K562 (cell line): Measurements from ENCODE around the gene HAPLN3. TPM values are rescaled to one million over a fixed set of nuclear protein-coding genes. Genes with fewer than 3 reads are reported as not detected.
A peak's percentile ranks its signal among the peaks of the same experiment; 100 is the strongest.

Experiments
- ATAC-seq: fragments of 200-7000 bp; cut with Tn5 transposase; 3 replicates; pipeline ENCODE4 v1.9.1; 2020; ENCODE audit warnings: moderate library complexity
- BruUV-seq: library from RNA; stranded (reverse); fragments of 400-500 nt; replicated peaks from 2 replicates; lab custom pipeline; 2021; lab: Mats Ljungman, UMichigan
- CTCF ChIA-PET: fragments of 300-600 bp; formaldehyde crosslinking; extraction: SDS; loops from one replicate; lab custom pipeline; 2021; ENCODE audit warnings: low intra/inter-chr PET ratio; lab: Yijun Ruan, JAX
- POLR2A ChIA-PET: fragments of 300-600, 350-650 bp; sonication (Branson Sonifier 250); formaldehyde crosslinking; extraction: SDS; loops from one replicate; lab custom pipeline; 2021; ENCODE audit warnings: antibody characterized with exemption, inconsistent platforms; lab: Yijun Ruan, JAX
- DNase-seq, 4 experiments: peaks; one replicate each; pipeline versions ENCODE4 v3.0.0 to v3.0.0-alpha.2; 2011 to 2018; ENCODE audit warnings: low spot score in 3 of 4, mixed read lengths in 3 of 4; ENCODE audit errors: extremely low read depth in 1 of 4
- FAIRE-seq: peaks from 2 replicates; lab custom pipeline; 2011; peaks lifted over from hg19 to GRCh38; lab: Jason Lieb, UNC
- H2AFZ ChIP-seq: 2 replicates; pipeline ENCODE4 v1.6.0; 2011; ENCODE audit warnings: low read depth, low read length, control low read depth, inconsistent platforms
- H3K27ac ChIP-seq: fragments of 200-600 bp; 3 replicates; pipeline ENCODE4 v1.8.0; 2011; ENCODE audit warnings: low read depth, mild to moderate bottlenecking, control low read depth, inconsistent platforms, low read length, moderate library complexity, mixed read lengths; ENCODE audit errors: extremely low read depth
- H3K27me3 ChIP-seq, 2 experiments: fragments of 300-600 bp in 1 of 2; 2 replicates in 1 of 2; 3 replicates in 1 of 2; pipeline versions ENCODE4 v1.6.0 to v1.8.0; 2011; ENCODE audit warnings: inconsistent platforms in 2 of 2, low read length in 2 of 2, mild to moderate bottlenecking in 1 of 2, mixed read lengths in 1 of 2, moderate library complexity in 1 of 2; ENCODE audit not compliant: control insufficient read depth in 2 of 2, insufficient read depth in 2 of 2
- H3K36me3 ChIP-seq: fragments of 300-600 bp; 3 replicates; pipeline ENCODE4 v1.8.0; 2011; ENCODE audit warnings: mild to moderate bottlenecking, low read length, inconsistent platforms; ENCODE audit not compliant: control insufficient read depth, insufficient read depth
- H3K4me1 ChIP-seq, 2 experiments: fragments of 200-600 bp in 1 of 2; replicated peaks in 1 of 2; 2 replicates in 1 of 2; 3 replicates in 1 of 2; pipeline versions ENCODE4 v1.5.1 to v1.8.0; 2011; ENCODE audit warnings: inconsistent platforms in 2 of 2, low read length in 2 of 2, mild to moderate bottlenecking in 1 of 2, mixed read lengths in 1 of 2, moderate library complexity in 1 of 2; ENCODE audit not compliant: control insufficient read depth in 2 of 2, insufficient read depth in 2 of 2
- H3K4me2 ChIP-seq: 2 replicates; pipeline ENCODE4 v1.6.1; 2011; ENCODE audit warnings: low read length, control low read depth, inconsistent platforms, mixed read lengths; ENCODE audit not compliant: insufficient read depth
- H3K4me3 ChIP-seq: fragments of 200-600 bp; sonication (generic), shearing (Covaris generic); 2 replicates; pipeline ENCODE4 v1.5.1; 2016; ENCODE audit warnings: control low read depth, inconsistent platforms
- H3K79me2 ChIP-seq: fragments of 200-600 bp; 3 replicates; pipeline ENCODE4 v1.8.0; 2011; ENCODE audit warnings: low read length, inconsistent platforms; ENCODE audit not compliant: control insufficient read depth, insufficient read depth
- H3K9ac ChIP-seq, 2 experiments: 2 replicates each; pipeline versions ENCODE4 v1.6.0 to v1.6.1; 2011; ENCODE audit warnings: low read depth in 2 of 2, low read length in 2 of 2, control low read depth in 1 of 2, inconsistent platforms in 1 of 2, mild to moderate bottlenecking in 1 of 2, mixed read lengths in 1 of 2; ENCODE audit not compliant: insufficient read depth in 1 of 2
- H3K9me1 ChIP-seq: one replicate; pipeline ENCODE4 v1.6.0; 2011; ENCODE audit warnings: inconsistent platforms, mild to moderate bottlenecking, low read length, moderate library complexity; ENCODE audit not compliant: control insufficient read depth, insufficient read depth
- H3K9me3 ChIP-seq: replicated peaks from 2 replicates; pipeline ENCODE4 v1.5.1; 2011; ENCODE audit warnings: low read depth, low read length, inconsistent platforms; ENCODE audit not compliant: control insufficient read depth, insufficient read depth
- H4K20me1 ChIP-seq: replicated peaks from 2 replicates; pipeline ENCODE4 v1.6.1; 2011; ENCODE audit warnings: low read length, inconsistent platforms, mixed read lengths; ENCODE audit not compliant: control insufficient read depth, insufficient read depth
- ARID2 ChIP-seq: fragments of 450-650 bp; IDR thresholded peaks from 2 replicates; pipeline ENCODE4 v1.6.1; 2017; ENCODE audit warnings: antibody characterized with exemption, mild to moderate bottlenecking
- ASH1L ChIP-seq: fragments of 450-650 bp; IDR thresholded peaks from 2 replicates; pipeline ENCODE4 v1.6.1; 2018; ENCODE audit warnings: borderline replicate concordance, mild to moderate bottlenecking, low read depth; ENCODE audit not compliant: partially characterized antibody
- BCOR ChIP-seq: fragments of 450-650 bp; IDR thresholded peaks from 2 replicates; pipeline ENCODE4 v1.6.1; 2016
- BMI1 ChIP-seq: fragments of 150-350 bp; IDR thresholded peaks from 2 replicates; pipeline ENCODE4 v1.6.1; 2014; ENCODE audit warnings: low read length
- CREB1 ChIP-seq, 2 experiments: sonication (generic) in 1 of 2; formaldehyde crosslinking in 1 of 2; IDR thresholded peaks; 2 replicates each; pipeline versions ENCODE4 v1.6.1 to v1.8.0; 2012 to 2022; ENCODE audit warnings: inconsistent platforms in 1 of 2, mild to moderate bottlenecking in 1 of 2, missing genetic modification reagents in 1 of 2, moderate library complexity in 1 of 2
- ESRRA ChIP-seq: fragments of 450-650 bp; IDR thresholded peaks from 2 replicates; pipeline ENCODE4 v1.6.1; 2014; ENCODE audit warnings: low read depth, mild to moderate bottlenecking, moderate library complexity, borderline replicate concordance
- GTF2A2 ChIP-seq: IDR thresholded peaks from 2 replicates; pipeline ENCODE4 v1.6.1; 2016; ENCODE audit warnings: mild to moderate bottlenecking, missing genetic modification characterization, missing compliant biosample characterization
- GTF2E2 ChIP-seq: fragments of 200-800 bp; sonication (Bioruptor generic); IDR thresholded peaks from 2 replicates; pipeline ENCODE4 v1.6.1; 2016; ENCODE audit warnings: missing genetic modification characterization, missing compliant biosample characterization
- HDAC2 ChIP-seq: fragments of 450-650 bp; IDR thresholded peaks from 2 replicates; pipeline ENCODE4 v1.6.1; 2016; ENCODE audit warnings: mild to moderate bottlenecking
- HIVEP1 ChIP-seq: fragments of 250-450 bp; sonication (Bioruptor Pico); IDR thresholded peaks from 2 replicates; pipeline ENCODE4 v1.4.0; 2020; ENCODE audit warnings: mild to moderate bottlenecking
- HNRNPL ChIP-seq: fragments of 200-400 bp; formaldehyde crosslinking; IDR thresholded peaks from 2 replicates; pipeline ENCODE4 v1.6.1; 2017; ENCODE audit warnings: low read depth, mild to moderate bottlenecking, low read length
- LARP7 ChIP-seq: fragments of 450-650 bp; IDR thresholded peaks from 2 replicates; pipeline ENCODE4 v1.6.1; 2016
- NFIC ChIP-seq: fragments of 450-650 bp; IDR thresholded peaks from 2 replicates; pipeline ENCODE4 v1.6.1; 2017; ENCODE audit warnings: mild to moderate bottlenecking, inconsistent platforms
- NFIX ChIP-seq: fragments of 250-450 bp; sonication (Bioruptor Pico); IDR thresholded peaks from 2 replicates; pipeline ENCODE4 v1.4.0; 2020; ENCODE audit warnings: low read depth, mild to moderate bottlenecking, moderate library complexity
- TAF1 ChIP-seq: IDR thresholded peaks from 2 replicates; pipeline ENCODE4 v1.6.1; 2011; ENCODE audit warnings: mild to moderate bottlenecking, low read length, moderate library complexity; ENCODE audit not compliant: insufficient read depth, control insufficient read depth, severe bottlenecking; ENCODE audit errors: extremely low read depth
- TEAD1 ChIP-seq, 2 experiments: fragments of 450-650 bp in 1 of 2; sonication (generic) in 1 of 2; formaldehyde crosslinking; IDR thresholded peaks; 2 replicates each; pipeline versions ENCODE4 v1.4.0 to v1.8.0; 2020 to 2022; ENCODE audit warnings: mild to moderate bottlenecking in 2 of 2, missing genetic modification reagents in 1 of 2
- TGIF2 ChIP-seq: sonication (generic); formaldehyde crosslinking; IDR thresholded peaks from 2 replicates; pipeline ENCODE4 v1.8.1; 2022; ENCODE audit warnings: mild to moderate bottlenecking, missing genetic modification reagents, moderate library complexity
- XRCC4 ChIP-seq: IDR thresholded peaks from one replicate; pipeline ENCODE4 v1.6.1; 2011; ENCODE audit not compliant: insufficient read depth, insufficient read length; ENCODE audit errors: extremely low read depth
- ZNF174 ChIP-seq: fragments of 250-450 bp; sonication (Bioruptor Pico); IDR thresholded peaks from 2 replicates; pipeline ENCODE4 v1.4.0; 2020; ENCODE audit warnings: mild to moderate bottlenecking
- WGBS: fragments of 100-300 bp; shearing (Covaris generic); methylation state at CpG from one replicate; pipeline ENCODE4 v1.1.6; 2016; ENCODE audit warnings: low coverage, mixed read lengths; ENCODE audit not compliant: insufficient coverage; ENCODE audit errors: missing lambda C conversion rate; 5-methylcytosine and 5-hydroxymethylcytosine counted together
- in situ Hi-C: fragments of 300-500 bp; cut with MboI; formaldehyde crosslinking; loops from 4 replicates; pipeline ENCODE4 v1.15.0; 2018; ENCODE audit warnings: inconsistent platforms, mixed read lengths
- intact Hi-C: fragments of 100-400 bp; cut with micrococcal nuclease; formaldehyde crosslinking; loops from 2 replicates; pipeline ENCODE4 v1.14.2; 2022
- polyA plus RNA-seq, 8 experiments: library from polyadenylated mRNA; depleted of rRNA in 4 of 8; stranded (reverse) in 5 of 8; unstranded in 3 of 8; fragments of >200 nt; fragmentation: Nextera tagmentation in 2 of 8; fragmentation: Illumina TruSeq in 1 of 8; extraction: Ambion mirVana in 2 of 8; extraction: Trizol in 1 of 8; gene quantifications; 2 replicates each; pipeline versions ENCODE4 v1.2.1 to v1.2.3, GENCODE V29; 2011 to 2014; ENCODE audit warnings: inconsistent platforms in 1 of 8, missing spikeins in 1 of 8
- total RNA-seq, 7 experiments: library from RNA; depleted of rRNA in 6 of 7; stranded (reverse); fragments of >200 nt in 6 of 7; fragmentation: Illumina TruSeq in 2 of 7; extraction: Trizol in 2 of 7; gene quantifications; 2 replicates each; pipeline versions ENCODE4 v1.2.1 to v1.2.3, GENCODE V29; 2011 to 2021; ENCODE audit warnings: low replicate concordance in 1 of 7
- TF ChIP-seq, protein P1 (sequence below): fragments of 250-450 bp; sonication (Bioruptor Pico); IDR thresholded peaks from 2 replicates; pipeline ENCODE4 v1.6.1; 2021; ENCODE audit warnings: mild to moderate bottlenecking
- TF ChIP-seq, protein P2 (sequence below): fragments of 450-650 bp; formaldehyde crosslinking; IDR thresholded peaks from 2 replicates; pipeline ENCODE4 v1.4.0; 2020; ENCODE audit warnings: mild to moderate bottlenecking
- TF ChIP-seq, protein P3 (sequence below): sonication (generic); formaldehyde crosslinking; IDR thresholded peaks from 2 replicates; pipeline ENCODE4 v1.8.1; 2023; ENCODE audit warnings: mild to moderate bottlenecking, missing genetic modification reagents, moderate library complexity

HAPLN3 gene
- total and polyA plus RNA-seq, 9 of the 15 experiments (the other 6 are each of a cell fraction or from before 2014, with no cell fraction given), result 0.04 to 2.4 (median 0.65) TPM

DNA sequence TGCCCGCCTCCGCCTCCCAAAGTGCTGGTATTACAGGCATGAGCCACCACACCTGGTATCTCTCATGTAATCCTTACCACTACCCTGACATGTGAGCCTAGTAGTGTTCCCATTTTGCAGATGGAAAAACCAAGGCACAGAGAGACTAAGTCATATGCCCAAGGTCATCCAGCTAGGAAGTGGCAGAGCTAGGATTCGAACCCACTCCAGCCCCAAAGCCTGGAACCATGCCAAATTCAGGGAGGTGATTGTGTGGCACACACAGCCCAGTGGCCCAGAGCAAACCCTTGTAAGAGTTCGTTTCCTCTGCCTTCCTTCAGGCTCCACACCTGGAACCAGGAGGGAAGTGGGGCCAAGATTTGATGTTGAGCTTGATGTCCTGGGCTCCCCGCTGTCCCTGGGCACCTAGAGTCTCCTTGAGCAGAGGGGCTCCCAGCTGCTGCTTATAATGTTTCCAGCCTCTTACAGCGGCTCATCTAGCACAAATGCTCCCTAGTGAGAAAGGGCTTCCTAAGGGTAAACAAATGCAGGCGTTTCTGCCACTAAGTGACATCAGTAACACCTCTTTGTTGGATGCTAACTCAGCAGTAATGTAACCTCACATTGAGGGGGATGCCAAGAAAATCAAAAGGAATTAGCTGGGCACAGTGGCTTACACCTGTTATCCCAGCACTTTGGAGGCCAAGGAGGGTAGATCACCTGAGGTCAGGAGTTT is 3.6 kb downstream of the HAPLN3 start:
- H3K9me3 ChIP-seq, result no peaks in the 10 kb centered on the region
- in situ Hi-C loops, result no loop called here
- no peak for FAIRE-seq
- H3K27me3 ChIP-seq, result peaks cover 0 to 17% of the 10 kb centered on the region in 2 experiments; a peak in 4 of 5 replicates
- intact Hi-C loops, result no loop called here
- no peak overlapping the region for H3K4me3 ChIP-seq
- WGBS, result 27% methylated on average over 6 of the region's 7 CpGs
- peaks cover under 1 to 21% of the 10 kb centered on the region in 2 experiments; a peak in 3 of 5 replicates for H3K4me1 ChIP-seq
- CTCF ChIA-PET, result interaction anchor here (0.6 kb wide), 1 partner anchor 169 kb away, joined by 3 read pairs; no protein-coding TSS in a partner anchor
- H3K9ac ChIP-seq, result no peak overlapping the region
- no peak overlapping the region for H3K27ac ChIP-seq
- H3K9me1 ChIP-seq, result no peaks in the 10 kb centered on the region
- no peaks in the 10 kb centered on the region for H3K79me2 ChIP-seq
- H4K20me1 ChIP-seq, result no peaks in the 10 kb centered on the region; the same call in 1 of the 2 replicates
- no peak overlapping the region for H3K4me2 ChIP-seq
- no TSS peak for BruUV-seq
- no peak for DNase-seq
- no peaks in the 10 kb centered on the region for H3K36me3 ChIP-seq
- POLR2A ChIA-PET, result interaction anchor here (1.0 to 1.8 kb wide), 5 partner anchors 9 to 20 kb away, joined by 3 to 5 read pairs (median 3); no protein-coding TSS in a partner anchor
- no peak overlapping the region for H2AFZ ChIP-seq
- no peak for ATAC-seq
- TF ChIP-seq TEAD1 (CRISPR knock-in tag; IDR thresholded peaks at IDR 0.05) (no peak), LARP7 (no peak), HDAC2 (no peak), BCOR (peak; percentile 82), TAF1 (no peak), ARID2 (no peak), ESRRA (0 out of 2 replicates have a peak, but pooled peaks have one; percentile 42), TGIF2 (no peak), ZNF174 (CRISPR knock-in tag) (no peak), ASH1L (no peak), NFIC (peak; percentile 89), GTF2E2 (tag) (no peak), GTF2A2 (tag) (no peak), CREB1 (IDR thresholded peaks at IDR 0.05) (no peak), CREB1 (CRISPR knock-in tag; IDR thresholded peaks at IDR 0.05) (no peak), XRCC4 (no peak), HIVEP1 (CRISPR knock-in tag) (no peak), NFIX (CRISPR knock-in tag) (peak; percentile 31; the same call in 1 of the 2 replicates), HNRNPL (no peak), BMI1 (no peak)
- TF ChIP-seq, protein P1, sequence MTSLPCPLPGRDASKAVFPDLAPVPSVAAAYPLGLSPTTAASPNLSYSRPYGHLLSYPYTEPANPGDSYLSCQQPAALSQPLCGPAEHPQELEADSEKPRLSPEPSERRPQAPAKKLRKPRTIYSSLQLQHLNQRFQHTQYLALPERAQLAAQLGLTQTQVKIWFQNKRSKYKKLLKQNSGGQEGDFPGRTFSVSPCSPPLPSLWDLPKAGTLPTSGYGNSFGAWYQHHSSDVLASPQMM (CRISPR knock-in tag), result no peak
- TF ChIP-seq, protein P2, sequence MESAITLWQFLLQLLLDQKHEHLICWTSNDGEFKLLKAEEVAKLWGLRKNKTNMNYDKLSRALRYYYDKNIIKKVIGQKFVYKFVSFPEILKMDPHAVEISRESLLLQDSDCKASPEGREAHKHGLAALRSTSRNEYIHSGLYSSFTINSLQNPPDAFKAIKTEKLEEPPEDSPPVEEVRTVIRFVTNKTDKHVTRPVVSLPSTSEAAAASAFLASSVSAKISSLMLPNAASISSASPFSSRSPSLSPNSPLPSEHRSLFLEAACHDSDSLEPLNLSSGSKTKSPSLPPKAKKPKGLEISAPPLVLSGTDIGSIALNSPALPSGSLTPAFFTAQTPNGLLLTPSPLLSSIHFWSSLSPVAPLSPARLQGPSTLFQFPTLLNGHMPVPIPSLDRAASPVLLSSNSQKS (CRISPR knock-in tag), result no peak
- TF ChIP-seq, protein P3, sequence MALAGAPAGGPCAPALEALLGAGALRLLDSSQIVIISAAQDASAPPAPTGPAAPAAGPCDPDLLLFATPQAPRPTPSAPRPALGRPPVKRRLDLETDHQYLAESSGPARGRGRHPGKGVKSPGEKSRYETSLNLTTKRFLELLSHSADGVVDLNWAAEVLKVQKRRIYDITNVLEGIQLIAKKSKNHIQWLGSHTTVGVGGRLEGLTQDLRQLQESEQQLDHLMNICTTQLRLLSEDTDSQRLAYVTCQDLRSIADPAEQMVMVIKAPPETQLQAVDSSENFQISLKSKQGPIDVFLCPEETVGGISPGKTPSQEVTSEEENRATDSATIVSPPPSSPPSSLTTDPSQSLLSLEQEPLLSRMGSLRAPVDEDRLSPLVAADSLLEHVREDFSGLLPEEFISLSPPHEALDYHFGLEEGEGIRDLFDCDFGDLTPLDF (CRISPR knock-in tag), result no peak
